Coronary artery (tissue), 2 donors: ENCODE measurements around the gene CLDN11.

Experiments used
- DNase-seq: peaks from one replicate; pipeline ENCODE4 v3.0.0-alpha.2; 2017; ENCODE audit warnings: low spot score
- H3K27ac ChIP-seq, 2 donors: fragments of 200-600 bp; sonication (generic); one replicate each; pipeline ENCODE4 v1.5.1; 2016 to 2019
- H3K4me3 ChIP-seq: fragments of 200-600 bp; sonication (generic); 2 replicates; pipeline ENCODE4 v1.5.1; 2016; ENCODE audit warnings: mild to moderate bottlenecking, moderate library complexity
- CTCF ChIP-seq: fragments of 200-600 bp; sonication (generic); IDR thresholded peaks from one replicate; pipeline ENCODE4 v1.5.1; 2019; ENCODE audit warnings: antibody characterized with exemption

CLDN11 gene

GRCh38 chr3:170436697-170437096 lies 18.0 kb downstream of the CLDN11 start:
- TF ChIP-seq CTCF = no peak
- H3K27ac ChIP-seq = no peak overlapping the region
- no peak overlapping the region for H3K4me3 ChIP-seq
- no peak for DNase-seq

- TF ChIP-seq CTCF = no peak
- DNase-seq = no peak
- H3K27ac ChIP-seq = no peak overlapping the region
- H3K4me3 ChIP-seq = no peak overlapping the region
These were observed 18.5 kb downstream of the CLDN11 start for GRCh38 chr3:170437176-170437575.

GRCh38 chr3:170437696-170438407 lies 19.2 kb downstream of the CLDN11 start:
- TF ChIP-seq CTCF = no peak
- no peak for DNase-seq
- Histone ChIP-seq H3K27ac (no peak overlapping the region), H3K4me3 (no peak overlapping the region)

- no peak for DNase-seq
- TF ChIP-seq CTCF = no peak
- no peak overlapping the region for H3K4me3 ChIP-seq
- no peak overlapping the region for H3K27ac ChIP-seq
These were observed 20.2 kb downstream of the CLDN11 start for GRCh38 chr3:170438836-170439235.

- TF ChIP-seq CTCF = no peak
- no peak overlapping the region for H3K27ac ChIP-seq
- DNase-seq = no peak
These were observed 21.7 kb downstream of the CLDN11 start for GRCh38 chr3:170440344-170440743.

GRCh38 chr3:170441412-170441811 lies 22.7 kb downstream of the CLDN11 start:
- no peak overlapping the region for H3K4me3 ChIP-seq
- no peak for TF ChIP-seq CTCF
- no peak for DNase-seq
- H3K27ac ChIP-seq = no peak overlapping the region

More at GRCh38 chr3:170440344-170440743, 21.7 kb downstream of the CLDN11 start:
- H3K4me3 ChIP-seq = no peak overlapping the region

- DNase-seq = no peak
- H3K4me3 ChIP-seq = no peak overlapping the region
- no peak for TF ChIP-seq CTCF
- H3K27ac ChIP-seq = no peak overlapping the region
These were observed 24.3 kb downstream of the CLDN11 start for GRCh38 chr3:170442947-170443346.
